Measurements from ENCODE around the gene RAB36. TPM values are rescaled to one million over a fixed set of nuclear protein-coding genes. Genes with fewer than 3 reads are reported as not detected.

Gene RAB36
- total RNA-seq, 3 donors from 2014 or later (not counting 1 experiment from before 2014, with no cell fraction given), result 1.7 to 2.9 (median 2.6) TPM

DNA sequence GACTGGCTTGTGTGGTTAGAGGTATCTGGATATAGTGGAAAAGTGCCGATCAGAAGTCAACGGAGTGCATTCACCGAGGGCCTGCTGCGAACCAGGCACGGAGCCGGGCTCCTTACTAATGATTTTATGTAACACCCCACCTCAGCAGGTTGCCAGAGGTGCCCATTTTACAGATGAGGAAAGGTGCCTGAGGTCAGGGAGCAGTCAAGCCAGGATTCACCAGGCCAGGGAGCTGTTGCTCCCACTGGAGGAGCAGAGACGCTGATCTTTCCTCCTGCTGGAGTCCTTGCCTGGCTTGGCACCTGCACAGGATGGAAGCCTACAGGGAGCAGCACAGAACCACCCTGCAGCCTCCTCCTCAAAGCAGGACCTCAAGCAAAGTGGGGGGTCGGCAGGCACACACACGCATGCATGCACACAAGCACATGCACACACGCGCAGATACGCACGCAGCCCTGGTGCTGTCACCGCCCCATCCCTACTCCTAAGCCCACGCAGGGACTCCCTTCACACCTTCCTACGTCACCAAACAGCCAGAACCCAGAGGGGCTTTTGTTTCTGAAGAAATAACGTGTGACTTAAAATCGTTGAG is 19.7 kb upstream of the RAB36 start:
- H3K27ac Mint-ChIP-seq, result no peak overlapping the region
- DNase-seq (no peak), ATAC-seq (no peak)
- H3K27ac ChIP-seq (ENCODE audit: low read length), result no peak overlapping the region
- H3K27me3 ChIP-seq (ENCODE audit: control insufficient read depth, insufficient read depth, low read length), result no peaks in the 10 kb centered on the region
- no peaks in the 10 kb centered on the region for H3K9me3 ChIP-seq (ENCODE audit: control insufficient read depth, insufficient read depth, low read length)
- peaks cover 10% of the 10 kb centered on the region for H3K4me1 ChIP-seq (ENCODE audit: control insufficient read depth, insufficient read depth, low read length)
- H3K27me3 Mint-ChIP-seq (ENCODE audit: low read depth in 2 of 2), result no peaks in the 10 kb centered on the region
- H3K36me3 ChIP-seq (ENCODE audit: control insufficient read depth, insufficient read depth, low read length), result no peaks in the 10 kb centered on the region
- peaks cover 6 to 7% of the 10 kb centered on the region in 2 donors for H3K4me1 Mint-ChIP-seq
- TF ChIP-seq, protein P1, sequence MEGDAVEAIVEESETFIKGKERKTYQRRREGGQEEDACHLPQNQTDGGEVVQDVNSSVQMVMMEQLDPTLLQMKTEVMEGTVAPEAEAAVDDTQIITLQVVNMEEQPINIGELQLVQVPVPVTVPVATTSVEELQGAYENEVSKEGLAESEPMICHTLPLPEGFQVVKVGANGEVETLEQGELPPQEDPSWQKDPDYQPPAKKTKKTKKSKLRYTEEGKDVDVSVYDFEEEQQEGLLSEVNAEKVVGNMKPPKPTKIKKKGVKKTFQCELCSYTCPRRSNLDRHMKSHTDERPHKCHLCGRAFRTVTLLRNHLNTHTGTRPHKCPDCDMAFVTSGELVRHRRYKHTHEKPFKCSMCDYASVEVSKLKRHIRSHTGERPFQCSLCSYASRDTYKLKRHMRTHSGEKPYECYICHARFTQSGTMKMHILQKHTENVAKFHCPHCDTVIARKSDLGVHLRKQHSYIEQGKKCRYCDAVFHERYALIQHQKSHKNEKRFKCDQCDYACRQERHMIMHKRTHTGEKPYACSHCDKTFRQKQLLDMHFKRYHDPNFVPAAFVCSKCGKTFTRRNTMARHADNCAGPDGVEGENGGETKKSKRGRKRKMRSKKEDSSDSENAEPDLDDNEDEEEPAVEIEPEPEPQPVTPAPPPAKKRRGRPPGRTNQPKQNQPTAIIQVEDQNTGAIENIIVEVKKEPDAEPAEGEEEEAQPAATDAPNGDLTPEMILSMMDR (IDR thresholded peaks at IDR 0.05), result no peak
- intact Hi-C loops (cut with micrococcal nuclease), result loop anchor here (10.0 kb wide), 1 partner anchor 531 kb away; no protein-coding TSS in a partner anchor
- no peaks in the 10 kb centered on the region for H3K36me3 Mint-ChIP-seq
- H3K4me3 Mint-ChIP-seq, result no peak overlapping the region
- H3K4me3 ChIP-seq (ENCODE audit: low read length), result no peak overlapping the region
- 91% methylated on average over 18 of the region's 18 CpGs for WGBS (ENCODE audit: insufficient coverage)
- H3K9me3 Mint-ChIP-seq, result no peaks in the 10 kb centered on the region

DNA sequence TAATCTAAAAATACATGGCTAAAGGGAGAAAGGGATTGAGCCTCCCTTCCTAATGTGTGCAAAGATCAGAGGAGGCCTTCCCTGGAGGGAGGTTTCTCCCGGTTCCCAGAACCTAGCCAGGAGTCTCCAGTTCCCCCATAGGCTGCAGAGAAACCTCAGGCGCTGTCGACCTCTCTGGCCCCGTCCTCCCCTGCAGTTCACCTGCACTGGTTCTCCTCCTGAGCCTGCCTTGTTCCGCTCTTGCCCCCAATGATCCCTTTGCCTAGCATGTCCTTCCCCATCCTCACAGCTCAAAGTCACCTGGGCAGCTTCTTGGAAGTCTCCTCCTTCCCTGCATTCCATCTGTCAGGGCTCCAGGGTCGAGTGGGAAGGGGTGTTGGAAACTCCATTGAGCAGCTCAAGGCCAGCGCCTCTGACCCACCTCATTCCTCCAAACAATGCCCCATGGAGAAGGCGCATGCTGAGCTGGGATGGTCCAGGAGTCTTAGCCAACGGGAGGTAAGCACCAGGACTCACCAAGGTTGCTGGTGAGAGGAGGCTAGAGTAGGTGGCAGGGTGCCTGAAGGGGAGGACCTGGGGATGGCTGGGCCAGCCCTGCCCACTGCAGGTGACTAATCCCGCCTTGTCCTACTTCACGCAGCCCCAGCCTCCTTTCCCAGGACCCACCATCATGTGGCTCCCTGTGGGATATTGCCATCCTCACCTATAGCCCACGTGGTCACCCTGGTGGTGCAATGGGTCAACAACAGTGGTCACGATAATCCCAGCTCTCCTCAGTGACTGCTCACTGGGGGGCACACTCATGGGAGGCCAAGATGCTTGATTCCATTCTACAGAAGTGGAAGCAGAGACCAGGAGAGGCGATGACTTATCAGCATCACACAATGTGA is 18.9 kb upstream of the RAB36 start:
- Mint-ChIP-seq H3K4me3 (no peak overlapping the region), H3K27ac (no peak overlapping the region), H3K36me3 (no peaks in the 10 kb centered on the region), H3K9me3 (no peaks in the 10 kb centered on the region), H3K4me1 (peaks cover 6 to 7% of the 10 kb centered on the region in 2 donors), H3K27me3 (ENCODE audit: low read depth in 2 of 2) (no peaks in the 10 kb centered on the region)
- no peak for DNase-seq
- H3K4me1 ChIP-seq (ENCODE audit: control insufficient read depth, insufficient read depth, low read length), result peaks cover 10% of the 10 kb centered on the region
- no peaks in the 10 kb centered on the region for H3K9me3 ChIP-seq (ENCODE audit: control insufficient read depth, insufficient read depth, low read length)
- intact Hi-C loops (cut with micrococcal nuclease), result loop anchor here (10.0 kb wide), 1 partner anchor 532 kb away; no protein-coding TSS in a partner anchor
- TF ChIP-seq, protein P1 (IDR thresholded peaks at IDR 0.05), result no peak
- no peak overlapping the region for H3K27ac ChIP-seq (ENCODE audit: low read length)
- H3K27me3 ChIP-seq (ENCODE audit: control insufficient read depth, insufficient read depth, low read length), result no peaks in the 10 kb centered on the region
- WGBS (ENCODE audit: insufficient coverage), result 90% methylated on average over 12 of the region's 14 CpGs
- H3K36me3 ChIP-seq (ENCODE audit: control insufficient read depth, insufficient read depth, low read length), result no peaks in the 10 kb centered on the region
- H3K4me3 ChIP-seq (ENCODE audit: low read length), result no peak overlapping the region
- ATAC-seq, result no peak

DNA sequence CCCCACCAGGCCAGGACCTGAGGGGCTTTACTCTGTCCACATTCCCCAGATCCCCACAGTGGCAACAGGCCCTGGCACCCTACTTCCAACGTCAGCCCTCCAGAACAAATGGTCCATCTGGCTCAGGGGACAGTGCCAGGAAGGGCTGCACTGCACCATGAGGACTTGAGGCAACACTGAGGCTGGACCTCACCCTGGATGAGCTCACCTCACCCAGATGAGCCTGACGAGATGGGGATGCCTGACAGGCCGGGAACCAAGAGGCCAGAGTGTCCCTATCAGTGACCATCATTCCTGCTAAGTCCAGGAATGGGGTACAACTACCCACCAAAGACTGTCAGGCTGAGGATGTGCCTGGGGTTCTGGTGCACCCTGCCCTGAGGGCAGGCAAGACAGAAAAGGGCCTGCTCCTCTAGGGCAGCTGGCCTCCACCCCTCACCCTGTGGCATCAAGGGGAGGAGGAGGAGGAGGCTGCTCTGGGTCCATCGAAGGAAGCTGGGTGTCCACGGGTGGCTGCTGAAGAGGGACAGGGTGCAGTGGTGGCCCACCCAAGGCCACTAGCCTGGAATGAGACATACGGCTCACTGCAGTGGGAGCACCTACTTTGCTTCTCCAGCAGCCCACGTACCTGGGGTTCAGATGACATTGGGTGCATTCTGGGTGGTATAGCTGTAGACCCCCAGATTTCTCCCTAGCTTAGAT is 18.1 kb upstream of the RAB36 start:
- H3K27ac Mint-ChIP-seq, result no peak overlapping the region
- WGBS (ENCODE audit: insufficient coverage), result 92% methylated on average over 7 of the region's 7 CpGs
- Histone ChIP-seq H3K27me3 (ENCODE audit: control insufficient read depth, insufficient read depth, low read length) (no peaks in the 10 kb centered on the region), H3K4me1 (ENCODE audit: control insufficient read depth, insufficient read depth, low read length) (peaks cover 10% of the 10 kb centered on the region), H3K27ac (ENCODE audit: low read length) (no peak overlapping the region), H3K36me3 (ENCODE audit: control insufficient read depth, insufficient read depth, low read length) (no peaks in the 10 kb centered on the region), H3K9me3 (ENCODE audit: control insufficient read depth, insufficient read depth, low read length) (no peaks in the 10 kb centered on the region), H3K4me3 (ENCODE audit: low read length) (no peak overlapping the region)
- DNase-seq, result no peak
- no peak overlapping the region for H3K4me3 Mint-ChIP-seq
- TF ChIP-seq, protein P1 (IDR thresholded peaks at IDR 0.05), result no peak
- no peaks in the 10 kb centered on the region for H3K36me3 Mint-ChIP-seq
- intact Hi-C loops (cut with micrococcal nuclease), result loop anchor here (10.0 kb wide), 1 partner anchor 532 kb away; no protein-coding TSS in a partner anchor
- ATAC-seq, result no peak
- no peaks in the 10 kb centered on the region for H3K27me3 Mint-ChIP-seq (ENCODE audit: low read depth in 2 of 2)
- no peaks in the 10 kb centered on the region for H3K9me3 Mint-ChIP-seq
- H3K4me1 Mint-ChIP-seq, result peaks cover 6 to 7% of the 10 kb centered on the region in 2 donors
